ENCODE results near the gene DNAAF6. TPM values are rescaled to one million over a fixed set of nuclear protein-coding genes. Genes with fewer than 3 reads are reported as not detected.
"Not testable (repeated sequence)": the region's sequence is repeated elsewhere in the genome, so short reads cannot be mapped to it uniquely, and the experiment has no call there.

The DNAAF6 gene
- total RNA-seq: not detected in 2 replicates

DNA sequence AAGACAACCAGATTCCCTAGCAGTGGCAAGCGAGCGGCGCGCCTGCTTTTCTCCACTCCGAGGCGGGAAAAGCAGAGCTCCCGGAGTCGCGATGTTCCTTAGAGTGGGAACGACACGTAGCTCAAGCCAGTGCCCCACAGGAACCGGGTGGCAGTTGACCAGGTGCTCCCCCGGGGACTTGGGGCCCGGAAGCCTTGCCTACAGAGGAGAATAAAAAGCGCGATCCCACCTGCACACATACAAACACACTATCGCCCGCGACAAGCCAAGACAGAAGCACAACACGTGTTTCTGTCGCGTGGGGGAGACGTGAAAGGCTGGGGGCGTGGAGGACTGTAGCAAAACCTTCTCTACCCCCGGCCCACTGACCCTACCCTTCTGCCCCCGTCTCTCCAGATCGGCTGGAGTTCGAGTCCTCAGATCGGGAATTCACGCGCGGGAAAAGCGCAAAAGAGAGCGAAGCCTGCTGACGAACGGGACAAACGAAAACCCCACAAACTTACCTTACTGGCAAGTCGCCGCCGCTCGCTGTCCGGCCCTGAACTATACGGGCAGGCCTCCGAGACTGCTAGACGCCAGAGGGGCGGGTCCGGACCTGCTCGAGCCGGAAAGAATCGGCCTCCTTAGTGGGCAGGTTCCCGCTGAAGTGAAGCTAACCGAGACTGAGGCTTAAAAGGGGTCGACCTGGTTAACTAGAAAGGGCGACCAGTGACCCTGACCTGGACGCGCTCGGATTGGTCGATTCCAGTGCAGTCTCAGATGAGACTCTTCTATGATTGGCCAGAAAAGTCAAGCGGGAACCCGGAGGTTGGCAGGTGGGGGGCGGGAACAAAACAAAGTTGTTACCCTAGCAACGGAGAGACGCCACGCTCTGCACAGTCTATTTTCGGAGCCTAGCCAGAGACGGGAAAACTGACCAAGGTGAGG lies at the start of gene DNAAF6, which contains the start of gene NUP62CL:
Gene DNAAF6, plus strand, starts transcription at position 842 of the 927 bp plus-strand sequence. CDS start 6,265 bp downstream, outside the sequence.
Gene NUP62CL, minus strand, starts transcription at position 664 of the 927 bp plus-strand sequence. CDS start 31,287 bp downstream, outside the sequence.
- intact Hi-C loops (cut with micrococcal nuclease): loop anchor here (1.0 to 10.0 kb wide), 3 partner anchors 88 to 885 kb away; partner anchors contain the start of genes ATG4A, PRPS1, PSMD10 and RBM41

DNA sequence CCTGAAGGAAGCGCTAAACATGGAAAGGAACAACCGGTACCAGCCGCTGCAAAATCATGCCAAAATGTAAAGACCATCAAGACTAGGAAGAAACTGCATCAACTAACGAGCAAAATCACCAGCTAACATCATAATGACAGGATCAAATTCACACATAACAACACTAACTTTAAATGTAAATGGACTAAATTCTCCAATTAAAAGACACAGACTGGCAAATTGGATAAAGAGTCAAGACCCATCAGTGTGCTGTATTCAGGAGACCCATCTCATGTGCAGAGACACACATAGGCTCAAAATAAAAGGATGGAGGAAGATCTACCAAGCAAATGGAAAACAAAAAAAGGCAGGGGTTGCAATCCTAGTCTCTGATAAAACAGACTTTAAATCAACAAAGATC lies 48.8 kb upstream of the DNAAF6 start:
- intact Hi-C loops (cut with micrococcal nuclease): not testable (repeated sequence)

DNA sequence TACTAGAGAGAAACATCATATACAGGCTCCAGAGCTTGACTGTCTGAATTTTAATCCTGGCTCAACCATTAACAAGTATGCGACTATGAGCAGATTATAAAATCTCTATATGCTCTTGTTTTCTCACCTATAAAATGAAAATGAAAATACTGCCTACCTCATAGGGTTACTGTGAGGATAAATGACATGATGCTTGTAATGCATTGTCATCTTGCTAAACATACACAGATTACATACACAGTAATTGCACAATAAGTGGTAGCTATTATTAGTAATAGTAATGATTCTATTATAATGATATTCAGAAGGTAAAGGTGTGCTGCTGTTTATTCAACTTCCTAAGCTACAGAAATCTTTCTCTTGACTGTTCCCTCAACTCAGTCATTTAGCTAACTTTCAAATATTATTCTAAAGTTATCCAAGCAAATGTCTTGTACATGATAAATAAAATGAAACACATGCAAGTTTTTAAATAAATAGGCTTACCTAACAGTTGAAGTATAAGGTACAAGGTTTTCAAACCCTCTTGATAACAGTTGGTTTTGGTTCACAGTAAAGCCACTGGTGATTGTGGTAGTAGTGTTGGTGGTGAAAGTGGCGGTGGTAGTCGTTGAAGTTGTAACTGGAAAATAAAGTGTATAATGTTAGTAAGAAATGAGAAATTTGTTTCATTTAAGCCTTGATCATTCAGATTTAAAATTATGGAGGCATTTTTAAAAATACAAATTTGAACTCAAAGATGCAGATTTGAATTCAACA lies 39.1 kb upstream of the DNAAF6 start:
- intact Hi-C loops (cut with micrococcal nuclease): no loop called here

DNA sequence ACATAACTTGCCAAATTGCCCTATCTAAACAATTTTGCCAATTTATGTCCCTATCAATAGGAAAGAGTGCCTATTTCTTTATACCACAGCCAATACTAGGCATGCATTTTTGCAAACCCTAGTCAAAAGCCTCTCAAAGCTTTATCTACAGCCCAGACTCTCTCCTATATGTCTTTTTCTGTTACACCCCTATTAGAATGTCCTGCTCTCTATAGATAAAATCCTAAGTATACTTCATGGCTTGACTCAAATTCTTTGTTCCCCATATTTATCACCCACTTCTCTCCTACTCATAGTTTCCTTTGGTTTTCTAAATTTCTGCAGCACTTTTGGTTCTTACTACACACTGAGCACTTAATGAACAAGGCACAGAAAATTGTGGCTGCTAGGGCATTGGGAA lies 38.2 kb upstream of the DNAAF6 start:
- intact Hi-C loops (cut with micrococcal nuclease): no loop called here

DNA sequence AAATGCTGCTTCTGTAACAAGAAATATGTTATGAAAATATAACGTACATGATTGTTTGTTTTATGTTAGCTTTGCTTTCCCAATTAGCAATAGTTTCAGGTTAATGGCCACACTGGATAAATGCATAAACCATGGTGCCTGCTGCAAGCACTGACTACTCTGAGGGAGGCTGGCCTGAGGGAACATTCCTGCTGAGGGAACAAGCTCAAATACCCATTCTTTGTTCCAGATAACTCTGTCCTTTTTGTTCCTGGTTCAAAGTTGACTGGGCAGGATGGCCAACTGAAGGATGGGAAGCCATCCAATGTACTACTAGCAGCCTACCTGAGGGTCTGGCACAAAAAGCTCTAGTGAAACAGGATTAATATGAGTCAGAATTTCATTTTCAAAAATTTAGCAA lies 37.7 kb upstream of the DNAAF6 start:
- intact Hi-C loops (cut with micrococcal nuclease): no loop called here

DNA sequence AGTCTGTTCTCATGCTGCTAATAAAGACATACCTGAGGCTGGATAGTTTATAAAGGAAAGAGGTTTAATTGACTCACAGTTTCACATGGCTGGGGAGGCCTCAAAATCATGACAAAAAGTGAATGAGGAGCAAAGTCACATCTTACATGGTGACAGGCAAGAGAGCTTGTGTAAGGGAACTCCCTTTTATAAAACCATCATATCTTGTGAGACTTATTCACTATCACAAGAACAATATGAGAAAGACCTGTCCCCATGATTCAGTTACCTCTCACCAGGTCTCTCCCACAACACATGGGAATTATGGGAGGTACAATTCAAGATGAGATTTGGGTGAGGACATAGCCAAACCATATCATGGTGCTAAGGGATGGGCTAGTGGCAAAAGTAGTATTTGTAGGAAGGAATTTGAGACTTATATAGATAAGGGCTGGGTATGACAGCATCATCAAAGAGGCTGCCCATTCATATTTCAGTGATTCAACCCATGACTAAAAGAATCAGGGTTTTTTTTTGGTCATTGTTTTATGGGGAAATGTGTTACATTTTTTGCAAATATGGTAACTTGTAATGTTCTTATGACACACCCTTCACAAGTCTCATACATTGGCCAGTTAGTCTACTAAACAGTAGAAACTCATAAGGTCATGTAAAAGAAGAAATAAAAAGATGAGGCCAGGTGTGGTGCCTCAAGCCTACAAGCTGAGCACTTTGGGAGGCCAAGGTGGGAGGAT lies 34.9 kb upstream of the DNAAF6 start:
- intact Hi-C loops (cut with micrococcal nuclease): no loop called here

DNA sequence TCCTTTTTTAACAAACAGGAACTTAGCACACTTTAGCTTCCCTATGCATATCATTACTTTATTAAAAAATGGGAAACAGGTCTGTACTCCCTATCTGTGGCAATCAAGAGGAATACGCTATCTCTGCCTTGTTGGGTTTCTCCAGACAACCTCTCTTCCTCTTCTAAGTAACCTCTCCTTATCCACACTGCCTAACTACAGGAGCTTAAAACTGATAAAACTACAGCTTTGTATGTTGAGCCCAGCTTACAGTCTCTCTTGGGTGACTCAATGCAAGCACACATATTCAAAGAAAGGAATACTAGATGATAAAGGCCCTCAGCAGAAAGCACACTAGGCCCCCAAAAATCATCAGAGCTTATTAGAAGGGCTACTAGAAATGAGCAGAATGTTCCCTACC lies 9.1 kb upstream of the DNAAF6 start:
- intact Hi-C loops (cut with micrococcal nuclease): no loop called here

DNA sequence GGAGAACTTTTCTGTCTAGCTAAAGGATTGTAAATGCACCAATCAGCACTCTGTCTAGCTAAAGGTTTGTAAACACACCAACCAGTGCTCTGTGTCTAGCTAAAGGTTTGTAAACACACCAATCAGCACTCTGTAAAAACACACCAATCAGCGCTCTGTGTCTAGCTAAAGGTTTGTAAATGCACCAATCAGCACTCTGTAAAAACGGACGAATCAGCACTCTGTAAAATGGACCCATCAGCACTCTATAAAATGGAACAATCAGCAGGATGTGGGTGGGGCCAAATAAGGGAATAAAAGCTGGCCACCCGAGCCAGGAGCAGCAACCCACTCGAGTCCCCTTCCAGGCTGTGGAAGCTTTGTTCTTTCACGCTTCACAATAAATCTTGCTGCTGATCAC lies 8.3 kb upstream of the DNAAF6 start:
- intact Hi-C loops (cut with micrococcal nuclease): not testable (repeated sequence)

DNA sequence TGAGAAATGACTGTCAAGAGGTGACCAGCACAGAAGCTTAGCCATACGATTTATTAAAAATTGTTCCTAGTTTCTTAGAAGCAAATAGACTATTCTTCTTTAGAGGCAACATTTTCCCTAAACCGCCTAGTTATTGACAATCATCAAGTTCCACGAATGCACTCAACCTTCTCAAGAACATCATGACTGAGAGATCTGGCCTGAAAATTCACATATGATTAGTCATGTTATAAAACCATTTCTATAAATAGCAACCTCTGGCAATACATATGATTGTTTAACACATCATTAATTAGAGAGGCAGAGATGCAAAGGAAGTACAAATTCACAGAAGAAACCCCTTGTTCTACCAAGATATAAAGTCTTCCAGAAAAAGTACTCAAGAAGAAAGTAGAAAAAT lies 6.9 kb upstream of the DNAAF6 start:
- intact Hi-C loops (cut with micrococcal nuclease): no loop called here

DNA sequence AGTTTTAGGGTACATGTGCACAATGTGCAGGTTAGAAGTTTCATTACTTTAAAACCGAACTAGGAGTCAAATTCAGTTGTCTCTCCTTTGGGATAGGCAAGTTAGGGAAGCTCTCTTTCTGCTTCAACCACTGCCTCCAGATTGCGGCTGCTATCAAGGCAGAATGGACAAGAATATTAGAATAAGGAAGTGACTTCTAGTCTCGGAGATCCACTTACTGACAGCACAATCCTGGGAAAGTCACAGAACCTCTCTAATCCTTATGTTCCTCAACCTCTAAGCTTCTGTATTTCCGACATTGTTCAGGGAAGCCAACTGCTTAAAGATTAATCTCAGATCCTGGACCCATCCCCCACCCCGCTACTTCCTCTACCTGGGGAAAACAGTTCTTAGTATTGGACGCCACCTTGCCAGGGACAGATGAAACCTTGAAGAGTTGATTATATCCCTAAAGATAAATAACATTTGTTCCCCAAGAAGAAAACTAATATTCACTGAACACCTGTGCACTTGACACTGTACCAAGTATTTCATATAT lies 2.3 kb upstream of the DNAAF6 start:
- intact Hi-C loops (cut with micrococcal nuclease): loop anchor here (10.0 kb wide), 1 partner anchor 421 kb away; the partner anchor contains the start of gene PRPS1

DNA sequence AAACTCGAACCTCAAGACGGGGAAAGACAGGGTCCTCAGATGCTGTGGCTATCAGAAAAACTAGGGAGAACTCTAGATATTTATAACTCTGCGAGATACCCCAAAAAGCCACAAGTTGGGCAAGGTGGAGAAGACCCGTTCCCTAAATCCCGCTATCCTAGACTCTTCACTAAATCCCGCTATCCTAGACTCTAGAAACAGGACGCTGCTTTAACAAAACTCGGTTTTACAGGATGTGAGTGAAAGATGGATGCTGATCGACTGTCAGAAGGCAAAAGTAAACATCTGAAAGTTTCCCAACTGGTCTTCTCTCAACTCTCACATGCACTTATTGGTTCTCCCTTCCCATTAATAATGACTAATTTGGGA lies 270 bp downstream of the DNAAF6 start:
- intact Hi-C loops (cut with micrococcal nuclease): loop anchor here (1.0 to 10.0 kb wide), 3 partner anchors 88 to 884 kb away; partner anchors contain the start of genes ATG4A, PRPS1, PSMD10 and RBM41

DNA sequence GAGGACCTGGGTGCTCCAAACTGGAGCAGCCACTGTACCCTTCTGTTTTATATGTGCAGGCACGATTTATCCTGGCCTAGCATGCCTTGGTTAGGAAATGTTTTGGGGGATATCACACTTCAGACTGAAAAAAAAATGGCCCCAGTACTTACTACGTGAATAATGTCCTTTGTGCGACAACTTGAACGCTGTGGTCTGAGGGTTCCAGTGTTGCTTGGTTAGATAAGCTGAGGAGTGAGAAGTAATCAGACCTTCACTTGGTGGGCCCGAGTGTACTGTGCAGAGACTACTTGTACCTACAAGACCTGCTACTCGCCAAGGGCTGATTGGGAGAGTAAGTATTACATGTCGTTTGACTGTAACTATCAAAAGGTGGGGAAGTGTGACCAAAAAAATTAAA lies 678 bp downstream of the DNAAF6 start:
- intact Hi-C loops (cut with micrococcal nuclease): loop anchor here (2.0 to 10.0 kb wide), 2 partner anchors 418 to 884 kb away; partner anchors contain the start of genes ATG4A, PRPS1 and PSMD10

DNA sequence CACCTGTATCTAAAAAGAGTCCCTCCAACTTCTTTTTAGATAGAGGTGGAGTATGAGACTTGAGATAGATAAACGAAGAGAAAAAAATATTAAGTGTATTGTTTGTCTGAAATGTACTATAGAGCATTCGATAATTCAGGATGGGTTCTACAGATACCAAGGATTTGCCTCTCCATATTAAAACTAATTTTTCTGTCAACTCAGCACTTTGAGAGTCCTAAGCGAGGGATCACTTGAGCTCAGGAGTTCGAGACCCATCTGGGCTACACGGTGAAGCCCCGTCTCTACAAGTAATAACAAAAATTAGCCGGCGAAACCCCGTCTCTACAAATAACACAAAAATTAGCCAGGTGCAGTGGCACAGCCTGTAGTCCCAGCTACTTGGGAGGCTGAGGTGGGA lies 1.5 kb downstream of the DNAAF6 start:
- intact Hi-C loops (cut with micrococcal nuclease): loop anchor here (2.0 to 10.0 kb wide), 2 partner anchors 417 to 883 kb away; partner anchors contain the start of genes ATG4A, PRPS1 and PSMD10

DNA sequence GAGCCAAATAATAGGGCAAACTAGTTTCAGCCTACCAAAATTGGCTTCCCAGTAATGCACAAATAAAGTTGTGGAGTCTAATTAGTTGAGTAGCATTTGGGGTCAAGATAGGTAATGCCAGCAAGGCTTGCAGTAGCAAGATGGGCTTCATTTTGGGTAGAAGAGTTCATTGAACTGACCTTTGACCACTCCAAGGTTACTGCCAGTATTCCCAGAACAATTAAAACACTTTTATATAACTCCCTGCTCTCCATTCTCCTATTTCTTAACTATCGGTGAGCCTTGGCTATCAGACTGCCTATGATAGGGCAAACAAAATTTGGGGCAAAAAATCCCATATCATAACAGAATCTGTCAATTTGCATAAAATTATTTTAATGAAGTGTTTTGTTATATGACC lies 7.1 kb downstream of the DNAAF6 start:
- intact Hi-C loops (cut with micrococcal nuclease): no loop called here

DNA sequence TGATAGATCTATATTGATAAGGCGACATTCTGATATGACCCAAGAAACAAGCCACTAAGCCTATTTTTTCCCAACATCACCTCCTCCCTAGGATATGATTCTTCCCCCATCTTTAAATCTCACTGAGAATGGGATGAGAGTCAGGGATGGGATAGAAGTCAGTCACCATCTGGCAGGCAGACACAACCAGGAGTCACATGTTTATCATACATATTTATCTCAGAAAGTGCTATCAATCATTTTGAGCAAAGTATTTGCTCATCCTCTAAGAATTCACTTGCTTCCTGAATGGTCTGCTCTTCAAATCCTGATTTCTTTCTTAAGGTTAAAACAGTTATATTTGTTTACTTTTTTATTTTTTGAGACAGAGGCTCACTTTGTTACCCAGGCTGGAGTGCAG lies 20.3 kb downstream of the DNAAF6 start:
- intact Hi-C loops (cut with micrococcal nuclease): no loop called here

DNA sequence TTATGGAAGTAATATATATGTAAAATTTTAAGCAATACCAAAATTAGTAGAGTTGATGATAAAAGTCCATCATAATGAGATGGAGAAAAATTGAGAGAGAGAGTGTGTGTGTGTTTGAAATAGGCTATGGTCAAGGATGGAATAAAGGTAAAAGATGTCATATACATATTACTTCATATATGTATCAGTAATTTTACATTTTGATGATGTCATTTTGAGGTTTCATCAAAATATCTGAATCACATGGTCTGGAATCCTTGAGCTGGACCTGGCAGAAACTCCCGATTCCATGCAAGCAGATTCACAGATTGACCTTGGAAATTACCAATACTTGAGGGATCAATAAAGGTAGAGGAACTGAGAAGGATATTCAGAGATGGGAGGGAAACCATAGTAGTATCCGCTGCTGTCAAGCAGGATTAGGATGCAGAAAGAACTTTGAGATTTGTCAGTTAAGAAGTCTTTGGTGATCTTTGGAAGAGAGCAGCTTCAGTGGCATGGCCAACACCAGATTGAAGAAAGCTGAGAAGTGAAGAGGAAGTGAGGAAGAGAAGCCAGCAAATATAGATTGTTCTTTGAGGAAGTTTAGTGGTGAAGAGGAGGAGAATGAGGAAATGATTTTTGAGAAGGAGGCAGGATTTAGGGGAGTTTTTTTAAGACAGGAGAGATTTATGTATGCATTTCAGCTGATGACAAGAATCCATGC lies 21.5 kb downstream of the DNAAF6 start:
- intact Hi-C loops (cut with micrococcal nuclease): no loop called here

DNA sequence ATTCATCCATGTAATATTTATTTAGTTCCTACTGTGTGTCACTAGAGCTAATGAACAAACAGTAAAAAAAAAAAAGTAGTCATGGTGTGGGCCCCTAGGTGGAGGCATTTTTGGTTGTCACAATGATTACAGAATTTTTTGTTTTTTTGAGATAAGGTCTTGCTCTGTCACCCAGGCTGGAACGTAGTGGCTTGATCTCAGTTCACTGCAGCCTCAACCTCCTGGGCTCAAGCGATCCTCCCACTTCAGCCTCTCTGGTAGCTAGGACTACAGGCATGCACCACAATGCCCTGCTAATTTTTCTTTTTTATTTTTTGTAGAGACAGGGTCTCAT lies 22.0 kb downstream of the DNAAF6 start:
- intact Hi-C loops (cut with micrococcal nuclease): no loop called here

DNA sequence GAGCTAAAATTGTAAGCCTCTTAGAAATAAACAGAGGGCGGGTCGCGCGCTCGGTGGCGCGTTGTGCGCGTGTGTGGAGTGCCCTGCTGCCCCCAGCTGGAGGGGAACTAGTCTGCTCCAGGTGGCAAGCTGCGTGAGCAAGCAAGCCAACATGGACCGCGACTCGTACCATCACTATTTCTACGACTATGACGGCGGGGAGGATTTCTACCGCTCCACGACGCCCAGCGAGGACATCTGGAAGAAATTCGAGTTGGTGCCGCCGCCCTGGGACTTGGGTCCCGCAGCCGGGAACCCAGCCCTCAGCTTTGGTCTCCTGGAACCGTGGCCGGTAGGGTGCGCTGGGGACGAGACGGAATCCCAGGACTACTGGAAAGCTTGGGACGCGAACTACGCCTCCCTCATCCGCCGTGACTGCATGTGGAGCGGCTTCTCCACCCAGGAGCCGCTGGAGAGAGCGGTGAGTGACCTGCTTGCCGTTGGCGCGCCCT lies 66.1 kb downstream of the DNAAF6 start:
- intact Hi-C loops (cut with micrococcal nuclease): no loop called here

DNA sequence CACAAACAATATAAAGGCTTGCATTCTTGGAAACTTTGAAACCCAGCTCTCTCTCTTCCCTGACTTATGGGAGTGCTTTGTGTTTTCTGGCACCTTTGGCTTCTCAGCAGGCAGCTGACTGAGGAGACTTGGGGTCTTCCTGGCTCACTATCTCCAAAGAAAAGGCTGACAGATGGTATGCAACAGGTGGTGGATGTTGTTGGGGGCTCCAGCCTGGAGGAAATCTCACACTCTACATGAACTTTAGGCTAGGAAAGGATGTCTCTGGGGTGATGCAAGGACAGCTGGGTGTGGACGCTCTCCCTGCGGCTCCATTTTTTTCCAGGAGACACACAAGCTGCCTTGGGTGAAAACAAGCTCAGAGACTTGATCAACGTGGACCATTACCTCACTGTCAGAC lies 67.4 kb downstream of the DNAAF6 start:
- intact Hi-C loops (cut with micrococcal nuclease): no loop called here

DNA sequence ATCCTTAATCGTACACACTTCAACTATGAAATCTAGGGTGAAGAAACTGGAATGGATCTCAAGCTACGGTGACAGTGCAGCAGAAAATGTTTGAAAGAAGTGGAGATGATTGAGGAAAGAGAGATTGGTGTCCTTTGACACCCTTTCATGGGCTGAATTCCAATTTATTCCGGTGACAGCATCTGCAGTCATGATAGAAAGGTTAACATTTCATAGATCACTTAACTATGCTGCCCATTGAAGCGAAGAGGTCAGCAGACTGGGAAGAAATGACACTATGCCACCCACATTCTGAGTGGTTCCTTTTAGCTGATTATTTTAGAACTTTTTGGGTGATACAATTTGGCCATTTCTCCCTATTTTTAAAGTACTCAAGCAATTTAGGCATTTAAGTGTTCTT lies 82.3 kb downstream of the DNAAF6 start:
- intact Hi-C loops (cut with micrococcal nuclease): no loop called here

All from T-helper 2 cell treated with Interferon-gamma antibody and Interleukin-4, amounts not matched to agents 100 ng/mL and 5 ng/mL, for 36 hours (primary cell).